ENCODE data around the gene SNX27. TPM values are rescaled to one million over a fixed set of nuclear protein-coding genes. Genes with fewer than 3 reads are reported as not detected.
"Not testable (repeated sequence)": the region's sequence is repeated elsewhere in the genome, so short reads cannot be mapped to it uniquely, and the experiment has no call there.

SNX27 gene
- total and polyA plus RNA-seq, 2 donors (not counting 1 experiment from before 2014, with no cell fraction given), result 13.5 to 45.6 TPM

GRCh38 chr1:151618470-151618869, 6.6 kb downstream of the SNX27 start:
- H3K27ac Mint-ChIP-seq, result no peak overlapping the region
- CTCF ChIA-PET, result interaction anchor here (0.7 kb wide), 1 partner anchor 25 kb away, joined by 4 read pairs; no protein-coding TSS in a partner anchor
- no peak for DNase-seq

GRCh38 chr1:151618996-151619395, 7.1 kb downstream of the SNX27 start:
- H3K9me3 ChIP-seq (ENCODE audit: control extremely low read depth in 1 of 3, control insufficient read depth in 2 of 3, insufficient read depth in 1 of 3, low read length in 2 of 3); H3K27ac Mint-ChIP-seq; H3K9me3 Mint-ChIP-seq (ENCODE audit: insufficient read depth); H3K4me3 Mint-ChIP-seq; H3K27ac ChIP-seq (ENCODE audit: low read length in 2 of 2); H3K4me1 ChIP-seq (ENCODE audit: control insufficient read depth in 2 of 2, insufficient read depth in 2 of 2, low read length in 2 of 2); H3K27me3 Mint-ChIP-seq; H3K27me3 ChIP-seq (replicated peaks in 1 of 4; ENCODE audit: control extremely low read depth in 1 of 4, control insufficient read depth in 3 of 4, insufficient read depth in 4 of 4, low read length in 3 of 4); H2AFZ ChIP-seq (ENCODE audit: insufficient read depth, low read depth, low read length, poor library complexity, severe bottlenecking); ATAC-seq (ENCODE audit: low read depth); intact Hi-C loops (cut with micrococcal nuclease); H3K9ac ChIP-seq (ENCODE audit: low read length); H3K36me3 ChIP-seq (replicated peaks in 1 of 2; ENCODE audit: control extremely low read depth in 1 of 2, control insufficient read depth in 1 of 2, extremely low read depth in 1 of 2, insufficient read depth in 2 of 2, low read length in 1 of 2); H3K4me3 ChIP-seq (ENCODE audit: control extremely low read depth in 1 of 5, extremely low read depth in 1 of 5, insufficient read depth in 1 of 5, low read depth in 2 of 5, low read length in 4 of 5); H3K4me2 ChIP-seq (replicated peaks; ENCODE audit: low read depth, low read length, poor library complexity, severe bottlenecking); POLR2A ChIA-PET; DNase-seq: not testable (repeated sequence)
- CTCF ChIA-PET, result interaction anchor here (0.7 kb wide), 1 partner anchor 25 kb away, joined by 4 read pairs; no protein-coding TSS in a partner anchor
- WGBS (ENCODE audit: insufficient coverage), result 97% methylated on average over 5 of the region's 6 CpGs
- peaks cover 26% of the 10 kb centered on the region for H3K4me1 Mint-ChIP-seq
- Histone ChIP-seq H4K20me1 (ENCODE audit: control insufficient read depth, insufficient read depth, low read length, poor library complexity, severe bottlenecking) (peaks cover 12% of the 10 kb centered on the region), H3K79me2 (ENCODE audit: control insufficient read depth, insufficient read depth, low read length) (peaks cover 59% of the 10 kb centered on the region)

More at GRCh38 chr1:151618470-151618869, 6.6 kb downstream of the SNX27 start:
- Mint-ChIP-seq H3K4me3 (no peak overlapping the region), H3K27me3 (no peaks in the 10 kb centered on the region), H3K4me1 (peaks cover 31% of the 10 kb centered on the region), H3K9me3 (ENCODE audit: insufficient read depth) (no peaks in the 10 kb centered on the region)
- TF ChIP-seq CTCF (IDR thresholded peaks at IDR 0.05) (no peak), EZH2 (IDR thresholded peaks at IDR 0.05; ENCODE audit: borderline replicate concordance, insufficient read depth, low read depth, low read length, poor library complexity, severe bottlenecking) (no peak)
- no peaks in the 10 kb centered on the region for H3K9me3 ChIP-seq (ENCODE audit: control extremely low read depth in 1 of 3, control insufficient read depth in 2 of 3, insufficient read depth in 1 of 3, low read length in 2 of 3)
- H3K79me2 ChIP-seq (ENCODE audit: control insufficient read depth, insufficient read depth, low read length), result peaks cover 61% of the 10 kb centered on the region
- POLR2A ChIA-PET, result no interaction called here
- ATAC-seq (ENCODE audit: low read depth), result no peak
- peaks cover 12% of the 10 kb centered on the region for H4K20me1 ChIP-seq (ENCODE audit: control insufficient read depth, insufficient read depth, low read length, poor library complexity, severe bottlenecking)
- H3K4me2 ChIP-seq (replicated peaks; ENCODE audit: low read depth, low read length, poor library complexity, severe bottlenecking), result no peak overlapping the region
- H3K36me3 ChIP-seq (replicated peaks in 1 of 2; ENCODE audit: control extremely low read depth in 1 of 2, control insufficient read depth in 1 of 2, extremely low read depth in 1 of 2, insufficient read depth in 2 of 2, low read length in 1 of 2), result peaks cover 5 to 8% of the 10 kb centered on the region in 2 experiments
- H3K27ac ChIP-seq (ENCODE audit: low read length in 2 of 2), result no peak overlapping the region
- H3K4me3 ChIP-seq (ENCODE audit: control extremely low read depth in 1 of 5, extremely low read depth in 1 of 5, insufficient read depth in 1 of 5, low read depth in 2 of 5, low read length in 4 of 5), result no peak overlapping the region
- no peak overlapping the region for H2AFZ ChIP-seq (ENCODE audit: insufficient read depth, low read depth, low read length, poor library complexity, severe bottlenecking)
- H3K9ac ChIP-seq (ENCODE audit: low read length), result no peak overlapping the region
- intact Hi-C loops (cut with micrococcal nuclease), result no loop called here
- H3K4me1 ChIP-seq (ENCODE audit: control insufficient read depth in 2 of 2, insufficient read depth in 2 of 2, low read length in 2 of 2), result peaks cover 2 to 3% of the 10 kb centered on the region in 2 donors
- no peaks in the 10 kb centered on the region for H3K27me3 ChIP-seq (replicated peaks in 1 of 4; ENCODE audit: control extremely low read depth in 1 of 4, control insufficient read depth in 3 of 4, insufficient read depth in 4 of 4, low read length in 3 of 4)

All from B cell (primary cell).